WTC11 (cell line): ENCODE results near the gene IGFBP7. TPM values are rescaled to one million over a fixed set of nuclear protein-coding genes. Genes with fewer than 3 reads are reported as not detected.

ENCODE experiments used
- ATAC-seq: fragments of 200-7000 bp; cut with Tn5 transposase; 2 replicates; pipeline ENCODE4 v1.10.0; 2021; ENCODE audit warnings: mild to moderate bottlenecking, moderate library complexity
- CTCF ChIA-PET: fragments of 300-600 bp; sonication (Branson Sonifier 250); formaldehyde crosslinking; loops from one replicate; lab custom pipeline; 2021; ENCODE audit warnings: antibody characterized with exemption; lab: Charles Lee
- POLR2A ChIA-PET: fragments of 350-600 bp; sonication (Branson Sonifier 250); formaldehyde crosslinking; loops from one replicate; lab custom pipeline; 2021; ENCODE audit warnings: antibody characterized with exemption; lab: Charles Lee
- DNase-seq: peaks from one replicate; pipeline ENCODE4 v3.0.0; 2021; ENCODE audit warnings: low spot score
- H3K27ac Mint-ChIP-seq: 2 replicates; pipeline ENCODE4 v1.8.0; 2021; ENCODE audit warnings: mixed read lengths
- H3K27me3 Mint-ChIP-seq: 2 replicates; pipeline ENCODE4 v1.8.0; 2021; ENCODE audit warnings: low read depth, mild to moderate bottlenecking, moderate library complexity, mixed read lengths
- H3K36me3 Mint-ChIP-seq: 2 replicates; pipeline ENCODE4 v1.8.0; 2021; ENCODE audit warnings: mixed read lengths
- H3K4me1 Mint-ChIP-seq: 2 replicates; pipeline ENCODE4 v1.8.0; 2022; ENCODE audit warnings: mixed read lengths
- H3K4me3 Mint-ChIP-seq: 2 replicates; pipeline ENCODE4 v1.8.0; 2021; ENCODE audit warnings: mild to moderate bottlenecking, moderate library complexity, mixed read lengths
- H3K9me3 Mint-ChIP-seq: 2 replicates; pipeline ENCODE4 v1.8.0; 2021; ENCODE audit warnings: mixed read lengths
- ARID4B ChIP-seq: sonication (generic); formaldehyde crosslinking; IDR thresholded peaks from 2 replicates; pipeline ENCODE4 v1.8.0; 2023; ENCODE audit warnings: missing genetic modification reagents, mild to moderate bottlenecking, borderline replicate concordance
- ATF3 ChIP-seq: sonication (generic); formaldehyde crosslinking; conservative IDR thresholded peaks from 2 replicates; pipeline ENCODE4 v1.8.1; 2022; ENCODE audit warnings: mild to moderate bottlenecking, missing genetic modification reagents
- ELF4 ChIP-seq: sonication (generic); formaldehyde crosslinking; IDR thresholded peaks from 2 replicates; pipeline ENCODE4 v1.8.1; 2022; ENCODE audit warnings: low read depth, mild to moderate bottlenecking, moderate library complexity, missing genetic modification reagents
- EMX1 ChIP-seq: fragments of 250-450 bp; sonication (Bioruptor Pico); IDR thresholded peaks from 2 replicates; pipeline ENCODE4 v1.8.0; 2021; ENCODE audit warnings: mild to moderate bottlenecking
- ESRRA ChIP-seq: sonication (generic); formaldehyde crosslinking; IDR thresholded peaks from 2 replicates; pipeline ENCODE4 v1.8.1; 2022; ENCODE audit warnings: mild to moderate bottlenecking, missing genetic modification reagents, borderline replicate concordance
- HMGA2 ChIP-seq: fragments of 250-450 bp; sonication (Bioruptor Pico); IDR thresholded peaks from 2 replicates; pipeline ENCODE4 v1.4.0; 2021; ENCODE audit warnings: mild to moderate bottlenecking, moderate library complexity
- NFATC4 ChIP-seq: fragments of 250-450 bp; sonication (Bioruptor Pico); IDR thresholded peaks from 2 replicates; pipeline ENCODE4 v1.9.0; 2021; ENCODE audit warnings: mild to moderate bottlenecking
- NFE2L1 ChIP-seq: sonication (generic); formaldehyde crosslinking; IDR thresholded peaks from 2 replicates; pipeline ENCODE4 v1.8.1; 2023; ENCODE audit warnings: missing genetic modification reagents
- PREB ChIP-seq: sonication (generic); formaldehyde crosslinking; IDR thresholded peaks from 2 replicates; pipeline ENCODE4 v1.8.1; 2022; ENCODE audit warnings: mild to moderate bottlenecking, missing genetic modification reagents, moderate library complexity, borderline replicate concordance
- PRRX2 ChIP-seq: fragments of 250-450 bp; sonication (Bioruptor Pico); IDR thresholded peaks from 2 replicates; pipeline ENCODE4 v1.8.0; 2021; ENCODE audit warnings: mild to moderate bottlenecking
- SP1 ChIP-seq: sonication (generic); formaldehyde crosslinking; conservative IDR thresholded peaks from 2 replicates; pipeline ENCODE4 v1.8.1; 2022; ENCODE audit warnings: missing genetic modification reagents
- TCF7 ChIP-seq: sonication (generic); formaldehyde crosslinking; IDR thresholded peaks from 2 replicates; pipeline ENCODE4 v1.8.0; 2022; ENCODE audit warnings: mild to moderate bottlenecking, low read depth, missing genetic modification reagents, moderate library complexity
- ZNF281 ChIP-seq: sonication (generic); formaldehyde crosslinking; IDR thresholded peaks from 2 replicates; pipeline ENCODE4 v1.8.0; 2023; ENCODE audit warnings: mild to moderate bottlenecking, missing genetic modification reagents
- total RNA-seq: library from RNA; stranded (reverse); gene quantifications from 3 replicates; pipeline ENCODE4 v1.2.3, GENCODE V29; 2021
- TF ChIP-seq, protein P1 (sequence below): sonication (generic); formaldehyde crosslinking; IDR thresholded peaks from 2 replicates; pipeline ENCODE4 v1.8.0; 2022; ENCODE audit warnings: missing genetic modification reagents
- TF ChIP-seq, protein P2 (sequence below): sonication (generic); formaldehyde crosslinking; IDR thresholded peaks from 2 replicates; pipeline ENCODE4 v1.8.1; 2022; ENCODE audit warnings: mild to moderate bottlenecking, moderate library complexity, missing genetic modification reagents
- TF ChIP-seq, protein P3 (sequence below): sonication (generic); formaldehyde crosslinking; IDR thresholded peaks from 2 replicates; pipeline ENCODE4 v1.8.0; 2023; ENCODE audit warnings: missing genetic modification reagents
- TF ChIP-seq, protein P4 (sequence below): sonication (generic); formaldehyde crosslinking; IDR thresholded peaks from 2 replicates; pipeline ENCODE4 v1.8.0; 2022; ENCODE audit warnings: mild to moderate bottlenecking, missing genetic modification reagents
- TF ChIP-seq, protein P5 (sequence below): sonication (generic); formaldehyde crosslinking; IDR thresholded peaks from 2 replicates; pipeline ENCODE4 v1.8.1; 2023; ENCODE audit warnings: mild to moderate bottlenecking, missing genetic modification reagents

IGFBP7 gene
- total RNA-seq, 1 experiment from 2014 or later, result 1.4 TPM

DNA sequence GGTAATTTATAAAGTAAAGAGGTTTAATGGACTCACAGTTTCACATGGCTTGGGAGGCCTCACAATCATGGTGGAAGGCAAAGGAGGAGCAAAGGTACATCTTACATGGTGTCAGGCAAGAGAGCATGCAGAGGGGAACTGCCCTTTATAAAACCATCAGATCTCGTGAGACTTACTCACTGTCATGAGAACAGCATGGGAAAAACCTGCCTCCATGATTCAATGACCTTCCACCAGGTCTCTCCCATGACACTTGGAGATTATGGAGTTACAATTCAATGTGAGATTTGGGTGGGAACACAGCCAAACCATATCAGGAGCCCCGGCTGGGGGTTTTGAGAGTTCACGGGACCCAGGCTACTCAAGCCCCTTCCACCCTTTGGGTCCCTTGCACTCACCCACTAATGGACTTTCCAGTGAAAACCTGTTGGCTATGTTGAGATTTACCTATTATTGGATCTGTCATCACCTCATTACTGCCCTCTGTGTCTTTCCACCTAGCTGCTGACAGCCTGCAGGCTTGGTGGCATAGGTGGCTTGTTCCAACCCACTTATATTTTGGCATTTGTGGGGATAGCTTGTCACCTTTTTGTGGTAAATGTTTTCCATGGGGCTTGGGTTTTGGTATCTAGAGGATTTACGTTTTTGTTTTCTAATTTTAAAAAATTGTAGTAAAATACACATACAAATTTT lies 24.0 kb downstream of the IGFBP7 start (continued):
- TF ChIP-seq, protein P1, sequence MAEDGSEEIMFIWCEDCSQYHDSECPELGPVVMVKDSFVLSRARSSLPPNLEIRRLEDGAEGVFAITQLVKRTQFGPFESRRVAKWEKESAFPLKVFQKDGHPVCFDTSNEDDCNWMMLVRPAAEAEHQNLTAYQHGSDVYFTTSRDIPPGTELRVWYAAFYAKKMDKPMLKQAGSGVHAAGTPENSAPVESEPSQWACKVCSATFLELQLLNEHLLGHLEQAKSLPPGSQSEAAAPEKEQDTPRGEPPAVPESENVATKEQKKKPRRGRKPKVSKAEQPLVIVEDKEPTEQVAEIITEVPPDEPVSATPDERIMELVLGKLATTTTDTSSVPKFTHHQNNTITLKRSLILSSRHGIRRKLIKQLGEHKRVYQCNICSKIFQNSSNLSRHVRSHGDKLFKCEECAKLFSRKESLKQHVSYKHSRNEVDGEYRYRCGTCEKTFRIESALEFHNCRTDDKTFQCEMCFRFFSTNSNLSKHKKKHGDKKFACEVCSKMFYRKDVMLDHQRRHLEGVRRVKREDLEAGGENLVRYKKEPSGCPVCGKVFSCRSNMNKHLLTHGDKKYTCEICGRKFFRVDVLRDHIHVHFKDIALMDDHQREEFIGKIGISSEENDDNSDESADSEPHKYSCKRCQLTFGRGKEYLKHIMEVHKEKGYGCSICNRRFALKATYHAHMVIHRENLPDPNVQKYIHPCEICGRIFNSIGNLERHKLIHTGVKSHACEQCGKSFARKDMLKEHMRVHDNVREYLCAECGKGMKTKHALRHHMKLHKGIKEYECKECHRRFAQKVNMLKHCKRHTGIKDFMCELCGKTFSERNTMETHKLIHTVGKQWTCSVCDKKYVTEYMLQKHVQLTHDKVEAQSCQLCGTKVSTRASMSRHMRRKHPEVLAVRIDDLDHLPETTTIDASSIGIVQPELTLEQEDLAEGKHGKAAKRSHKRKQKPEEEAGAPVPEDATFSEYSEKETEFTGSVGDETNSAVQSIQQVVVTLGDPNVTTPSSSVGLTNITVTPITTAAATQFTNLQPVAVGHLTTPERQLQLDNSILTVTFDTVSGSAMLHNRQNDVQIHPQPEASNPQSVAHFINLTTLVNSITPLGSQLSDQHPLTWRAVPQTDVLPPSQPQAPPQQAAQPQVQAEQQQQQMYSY (CRISPR knock-in tag), result no peak
- TF ChIP-seq ESRRA (CRISPR knock-in tag), result no peak
- TF ChIP-seq ATF3 (CRISPR knock-in tag), result no peak
- no peak for TF ChIP-seq HMGA2
- no peak for TF ChIP-seq PRRX2 (CRISPR knock-in tag)
- TF ChIP-seq SP1, result no peak
- TF ChIP-seq, protein P2, sequence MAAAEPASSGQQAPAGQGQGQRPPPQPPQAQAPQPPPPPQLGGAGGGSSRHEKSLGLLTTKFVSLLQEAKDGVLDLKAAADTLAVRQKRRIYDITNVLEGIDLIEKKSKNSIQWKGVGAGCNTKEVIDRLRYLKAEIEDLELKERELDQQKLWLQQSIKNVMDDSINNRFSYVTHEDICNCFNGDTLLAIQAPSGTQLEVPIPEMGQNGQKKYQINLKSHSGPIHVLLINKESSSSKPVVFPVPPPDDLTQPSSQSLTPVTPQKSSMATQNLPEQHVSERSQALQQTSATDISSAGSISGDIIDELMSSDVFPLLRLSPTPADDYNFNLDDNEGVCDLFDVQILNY (CRISPR knock-in tag), result no peak
- TF ChIP-seq EMX1 (CRISPR knock-in tag), result no peak

DNA sequence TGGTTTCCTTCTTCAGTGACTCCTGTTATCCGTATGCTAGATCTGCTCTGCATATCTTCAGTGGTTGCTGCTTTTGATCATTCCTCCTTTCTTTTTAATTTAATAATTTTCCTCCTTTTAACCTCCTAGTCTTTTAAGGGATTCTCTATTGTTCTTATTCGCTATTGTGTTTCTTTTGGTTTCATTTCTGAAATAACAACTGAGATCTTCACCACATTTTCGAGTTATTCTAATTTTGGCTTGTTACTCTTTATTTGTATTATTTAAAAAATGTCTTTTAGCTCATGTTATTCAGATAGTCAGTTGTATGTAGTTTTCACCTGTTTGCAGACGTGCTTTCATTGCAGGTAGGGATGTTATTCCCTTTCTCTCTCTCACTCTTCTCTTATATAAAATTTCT lies 24.9 kb downstream of the IGFBP7 start:
- CTCF ChIA-PET, result no interaction called here
- no peak for DNase-seq
- no peak overlapping the region for H3K4me3 Mint-ChIP-seq
- TF ChIP-seq ZNF281 (CRISPR knock-in tag) (no peak), PREB (no peak), TCF7 (CRISPR knock-in tag) (no peak), NFATC4 (CRISPR knock-in tag) (no peak), ELF4 (CRISPR knock-in tag) (no peak), ESRRA (CRISPR knock-in tag) (no peak), ARID4B (CRISPR knock-in tag) (no peak), NFE2L1 (no peak)
- TF ChIP-seq, protein P3, sequence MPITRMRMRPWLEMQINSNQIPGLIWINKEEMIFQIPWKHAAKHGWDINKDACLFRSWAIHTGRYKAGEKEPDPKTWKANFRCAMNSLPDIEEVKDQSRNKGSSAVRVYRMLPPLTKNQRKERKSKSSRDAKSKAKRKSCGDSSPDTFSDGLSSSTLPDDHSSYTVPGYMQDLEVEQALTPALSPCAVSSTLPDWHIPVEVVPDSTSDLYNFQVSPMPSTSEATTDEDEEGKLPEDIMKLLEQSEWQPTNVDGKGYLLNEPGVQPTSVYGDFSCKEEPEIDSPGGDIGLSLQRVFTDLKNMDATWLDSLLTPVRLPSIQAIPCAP (CRISPR knock-in tag), result no peak
- TF ChIP-seq, protein P4, sequence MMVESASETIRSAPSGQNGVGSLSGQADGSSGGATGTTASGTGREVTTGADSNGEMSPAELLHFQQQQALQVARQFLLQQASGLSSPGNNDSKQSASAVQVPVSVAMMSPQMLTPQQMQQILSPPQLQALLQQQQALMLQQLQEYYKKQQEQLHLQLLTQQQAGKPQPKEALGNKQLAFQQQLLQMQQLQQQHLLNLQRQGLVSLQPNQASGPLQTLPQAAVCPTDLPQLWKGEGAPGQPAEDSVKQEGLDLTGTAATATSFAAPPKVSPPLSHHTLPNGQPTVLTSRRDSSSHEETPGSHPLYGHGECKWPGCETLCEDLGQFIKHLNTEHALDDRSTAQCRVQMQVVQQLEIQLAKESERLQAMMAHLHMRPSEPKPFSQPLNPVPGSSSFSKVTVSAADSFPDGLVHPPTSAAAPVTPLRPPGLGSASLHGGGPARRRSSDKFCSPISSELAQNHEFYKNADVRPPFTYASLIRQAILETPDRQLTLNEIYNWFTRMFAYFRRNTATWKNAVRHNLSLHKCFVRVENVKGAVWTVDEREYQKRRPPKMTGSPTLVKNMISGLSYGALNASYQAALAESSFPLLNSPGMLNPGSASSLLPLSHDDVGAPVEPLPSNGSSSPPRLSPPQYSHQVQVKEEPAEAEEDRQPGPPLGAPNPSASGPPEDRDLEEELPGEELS (CRISPR knock-in tag), result no peak
- TF ChIP-seq, protein P5, sequence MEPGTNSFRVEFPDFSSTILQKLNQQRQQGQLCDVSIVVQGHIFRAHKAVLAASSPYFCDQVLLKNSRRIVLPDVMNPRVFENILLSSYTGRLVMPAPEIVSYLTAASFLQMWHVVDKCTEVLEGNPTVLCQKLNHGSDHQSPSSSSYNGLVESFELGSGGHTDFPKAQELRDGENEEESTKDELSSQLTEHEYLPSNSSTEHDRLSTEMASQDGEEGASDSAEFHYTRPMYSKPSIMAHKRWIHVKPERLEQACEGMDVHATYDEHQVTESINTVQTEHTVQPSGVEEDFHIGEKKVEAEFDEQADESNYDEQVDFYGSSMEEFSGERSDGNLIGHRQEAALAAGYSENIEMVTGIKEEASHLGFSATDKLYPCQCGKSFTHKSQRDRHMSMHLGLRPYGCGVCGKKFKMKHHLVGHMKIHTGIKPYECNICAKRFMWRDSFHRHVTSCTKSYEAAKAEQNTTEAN (CRISPR knock-in tag), result no peak

More for the DNA sequence above, 24.9 kb downstream of the IGFBP7 start:
- Mint-ChIP-seq H3K36me3 (peaks cover 11% of the 10 kb centered on the region), H3K27ac (no peak overlapping the region), H3K27me3 (peaks cover 8% of the 10 kb centered on the region; the same call in 1 of the 2 replicates), H3K9me3 (peaks cover 35% of the 10 kb centered on the region), H3K4me1 (peaks cover 11% of the 10 kb centered on the region)
- no peak for ATAC-seq
- POLR2A ChIA-PET, result no interaction called here
